Panc1 (cell line): Measurements from ENCODE around the gene GP2. TPM values are rescaled to one million over a fixed set of nuclear protein-coding genes. Genes with fewer than 3 reads are reported as not detected.
"Not testable (repeated sequence)": the region's sequence is repeated elsewhere in the genome, so short reads cannot be mapped to it uniquely, and the experiment has no call there.

Source experiments
- ATAC-seq: fragments of 200-7000 bp; cut with Tn5 transposase; 2 replicates; pipeline ENCODE4 v1.9.1; 2020; ENCODE audit warnings: mild to moderate bottlenecking, moderate library complexity
- BruUV-seq: library from RNA; stranded (reverse); fragments of 400-500 nt; replicated peaks from 2 replicates; lab custom pipeline; 2021; lab: Mats Ljungman, UMichigan
- CTCF ChIA-PET: fragments of 300-600 bp; sonication (Branson Sonifier 250); formaldehyde crosslinking; loops from one replicate; lab custom pipeline; 2022; ENCODE audit warnings: antibody characterized with exemption; lab: Charles Lee
- POLR2A ChIA-PET: fragments of 300-600 bp; sonication (Branson Sonifier 250); formaldehyde crosslinking; loops from one replicate; lab custom pipeline; 2022; ENCODE audit warnings: antibody characterized with exemption; lab: Charles Lee
- DNase-seq: peaks from one replicate; pipeline ENCODE4 v3.0.0-alpha.2; 2010; ENCODE audit warnings: low read depth, low spot score
- H3K27ac ChIP-seq: 2 replicates; pipeline ENCODE4 v1.5.1; 2011; ENCODE audit warnings: mild to moderate bottlenecking, low read length, inconsistent platforms
- H3K27me3 ChIP-seq: fragments of 200-500 bp; sonication (Bioruptor generic); 2 replicates; pipeline ENCODE4 v1.6.0; 2014; ENCODE audit warnings: low read length, inconsistent platforms; ENCODE audit not compliant: control insufficient read depth, insufficient read depth
- H3K36me3 ChIP-seq: fragments of 200-500 bp; sonication (Bioruptor generic); 2 replicates; pipeline ENCODE4 v1.5.1; 2014; ENCODE audit warnings: inconsistent platforms, mild to moderate bottlenecking, low read length, moderate library complexity; ENCODE audit not compliant: control insufficient read depth, insufficient read depth
- H3K4me1 ChIP-seq: 2 replicates; pipeline ENCODE4 v1.5.1; 2011; ENCODE audit warnings: inconsistent platforms, mild to moderate bottlenecking, low read length, moderate library complexity; ENCODE audit not compliant: control insufficient read depth, insufficient read depth
- H3K4me3 ChIP-seq, 2 experiments: 2 replicates each; pipeline ENCODE4 v1.5.1; 2011 to 2012; ENCODE audit warnings: low read depth in 2 of 2, low read length in 2 of 2, mild to moderate bottlenecking in 2 of 2, inconsistent platforms in 1 of 2, moderate library complexity in 1 of 2
- H3K9me3 ChIP-seq: fragments of 200-500 bp; sonication (Bioruptor generic); 2 replicates; pipeline ENCODE4 v1.5.1; 2014; ENCODE audit warnings: low read depth, mild to moderate bottlenecking, inconsistent platforms, low read length, moderate library complexity; ENCODE audit not compliant: control insufficient read depth, insufficient read depth
- CTCF ChIP-seq: fragments of 450-650 bp; IDR thresholded peaks from 2 replicates; pipeline ENCODE4 v1.5.1; 2017; ENCODE audit warnings: mild to moderate bottlenecking
- POLR2AphosphoS5 ChIP-seq: IDR thresholded peaks from 2 replicates; pipeline ENCODE4 v1.6.1; 2012; ENCODE audit warnings: mild to moderate bottlenecking, low read depth, low read length, moderate library complexity
- REST ChIP-seq, 2 experiments: IDR thresholded peaks; 2 replicates each; pipeline ENCODE4 v1.6.1; 2011 to 2012; ENCODE audit warnings: low read depth in 2 of 2, control low read depth in 1 of 2, low read length in 1 of 2, mild to moderate bottlenecking in 1 of 2, moderate library complexity in 1 of 2; ENCODE audit not compliant: insufficient read depth in 1 of 2
- SIN3A ChIP-seq: IDR thresholded peaks from 2 replicates; pipeline ENCODE4 v1.6.1; 2012; ENCODE audit warnings: low read depth, mild to moderate bottlenecking, low read length, moderate library complexity, borderline replicate concordance; ENCODE audit not compliant: insufficient read depth
- TCF7L2 ChIP-seq: IDR thresholded peaks from 2 replicates; pipeline ENCODE4 v1.6.1; 2011; ENCODE audit warnings: mild to moderate bottlenecking, low read depth, low read length, inconsistent platforms
- in situ Hi-C: cut with HindIII; loops from 2 replicates; pipeline ENCODE4 v1.10.0; 2016; ENCODE audit warnings: low sequenced_read_pairs, low pct_unique_long_range_greater_than_20kb
- intact Hi-C: fragments of 100-400 bp; cut with micrococcal nuclease; formaldehyde crosslinking; loops from one replicate; pipeline ENCODE4 v1.10.0; 2022; ENCODE audit not compliant: unreplicated experiment
- total RNA-seq: library from RNA; stranded (reverse); gene quantifications from one replicate; pipeline ENCODE4 v1.2.1, GENCODE V29; 2021; ENCODE audit not compliant: unreplicated experiment

Gene GP2
- total RNA-seq, 1 experiment from 2014 or later, result 5.8 TPM

GRCh38 chr16:20321671-20322070, 5.6 kb downstream of the GP2 start:
- in situ Hi-C loops, result no loop called here

DNA sequence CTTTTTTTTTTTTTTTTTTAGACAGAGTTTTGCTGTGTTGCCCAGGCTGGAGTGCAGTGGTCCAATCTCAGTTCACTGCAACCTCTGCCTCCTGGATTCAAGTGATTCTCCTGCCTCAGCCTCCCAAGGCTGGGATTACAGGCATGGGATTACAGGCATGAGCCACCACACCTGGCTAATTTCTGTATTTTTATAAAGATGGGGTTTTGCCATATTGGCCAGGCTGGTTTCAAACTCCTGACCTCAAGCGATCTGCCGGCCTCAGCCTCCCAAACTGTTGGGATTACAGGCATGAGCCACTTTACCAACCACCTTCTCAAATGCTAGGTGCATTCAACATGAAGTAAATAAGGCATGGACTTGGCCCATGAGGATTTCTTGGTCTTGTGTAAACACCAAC, 6.3 kb downstream of the GP2 start:
- H3K4me1 ChIP-seq, ATAC-seq, POLR2A ChIA-PET, H3K9me3 ChIP-seq, DNase-seq, H3K4me3 ChIP-seq, in situ Hi-C loops, H3K36me3 ChIP-seq, H3K27ac ChIP-seq, BruUV-seq, intact Hi-C loops, CTCF ChIA-PET: not testable (repeated sequence)
- peaks cover 15% of the 10 kb centered on the region for H3K27me3 ChIP-seq

More at GRCh38 chr16:20321671-20322070, 5.6 kb downstream of the GP2 start:
- ChIA-PET CTCF (no interaction called here), POLR2A (no interaction called here)
- no TSS peak for BruUV-seq
- no peak overlapping the region for H3K27ac ChIP-seq
- peaks cover 17% of the 10 kb centered on the region for H3K27me3 ChIP-seq
- no peaks in the 10 kb centered on the region for H3K4me1 ChIP-seq
- H3K36me3 ChIP-seq, result no peaks in the 10 kb centered on the region
- intact Hi-C loops, result no loop called here
- no peaks in the 10 kb centered on the region for H3K9me3 ChIP-seq
- no peak for ATAC-seq
- TF ChIP-seq POLR2AphosphoS5, result no peak
- no peak for TF ChIP-seq SIN3A
- TF ChIP-seq TCF7L2, result no peak
- TF ChIP-seq REST (IDR thresholded peaks at IDR 0.05; ENCODE audit: insufficient read depth in 1 of 2, low read depth in 2 of 2, low read length in 1 of 2), result no peak
- no peak overlapping the region for H3K4me3 ChIP-seq
- no peak for DNase-seq

DNA sequence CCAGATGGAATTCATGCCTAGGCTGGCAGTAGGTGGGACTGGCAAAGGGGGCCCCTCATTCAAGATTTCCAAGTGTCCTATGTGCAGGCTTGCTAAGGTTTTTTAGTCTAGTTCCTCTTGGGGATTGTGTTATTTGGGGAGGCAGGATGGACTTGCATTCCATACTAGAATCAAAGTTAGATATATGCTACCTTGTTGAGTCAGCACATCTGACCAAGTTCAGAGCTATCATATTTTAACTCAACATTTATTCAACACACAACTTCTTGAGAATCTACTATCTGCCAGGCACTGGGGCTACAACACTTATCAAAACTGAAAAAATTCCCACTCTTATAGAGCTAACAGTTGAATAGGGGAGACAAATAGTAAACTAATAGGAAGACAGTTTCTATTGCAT, 6.7 kb downstream of the GP2 start:
- CTCF ChIA-PET, result no interaction called here
- no peak for DNase-seq
- H3K4me3 ChIP-seq, result no peak overlapping the region
- POLR2A ChIA-PET, result no interaction called here
- H3K27ac ChIP-seq, result no peak overlapping the region
- TF ChIP-seq CTCF (no peak), REST (IDR thresholded peaks at IDR 0.05; ENCODE audit: insufficient read depth in 1 of 2, low read depth in 2 of 2, low read length in 1 of 2) (no peak), TCF7L2 (no peak), POLR2AphosphoS5 (no peak), SIN3A (no peak)
- no peak for ATAC-seq
- no TSS peak for BruUV-seq
- H3K27me3 ChIP-seq, result peaks cover 12% of the 10 kb centered on the region
- H3K36me3 ChIP-seq, result no peaks in the 10 kb centered on the region
- no peaks in the 10 kb centered on the region for H3K9me3 ChIP-seq
- in situ Hi-C loops, result no loop called here
- intact Hi-C loops, result no loop called here
- H3K4me1 ChIP-seq, result no peaks in the 10 kb centered on the region
